ENCODE measurements around the gene YAF2.

Gene YAF2

GRCh38 chr12:42128327-42128726, 109.7 kb downstream of the YAF2 start:
- Mint-ChIP-seq H3K36me3 (ENCODE audit: insufficient read depth) (no peaks in the 10 kb centered on the region), H3K4me3 (no peak overlapping the region), H3K27me3 (no peaks in the 10 kb centered on the region), H3K4me1 (peaks cover 13% of the 10 kb centered on the region), H3K9me3 (no peaks in the 10 kb centered on the region), H3K27ac (ENCODE audit: low read depth) (no peak overlapping the region)
- ATAC-seq (replicated peaks; ENCODE audit: extremely low read depth, poor library complexity, severe bottlenecking) (no peak), DNase-seq (ENCODE audit: low spot score in 2 of 2) (no peak)

GRCh38 chr12:42126963-42127362, 111.1 kb downstream of the YAF2 start:
- ATAC-seq (replicated peaks; ENCODE audit: extremely low read depth, poor library complexity, severe bottlenecking) (no peak), DNase-seq (ENCODE audit: low spot score in 2 of 2) (no peak)
- Mint-ChIP-seq H3K27me3 (no peaks in the 10 kb centered on the region), H3K9me3 (no peaks in the 10 kb centered on the region), H3K4me1 (peaks cover 7% of the 10 kb centered on the region), H3K4me3 (no peak overlapping the region), H3K36me3 (ENCODE audit: insufficient read depth) (no peaks in the 10 kb centered on the region), H3K27ac (ENCODE audit: low read depth) (no peak overlapping the region)

DNA sequence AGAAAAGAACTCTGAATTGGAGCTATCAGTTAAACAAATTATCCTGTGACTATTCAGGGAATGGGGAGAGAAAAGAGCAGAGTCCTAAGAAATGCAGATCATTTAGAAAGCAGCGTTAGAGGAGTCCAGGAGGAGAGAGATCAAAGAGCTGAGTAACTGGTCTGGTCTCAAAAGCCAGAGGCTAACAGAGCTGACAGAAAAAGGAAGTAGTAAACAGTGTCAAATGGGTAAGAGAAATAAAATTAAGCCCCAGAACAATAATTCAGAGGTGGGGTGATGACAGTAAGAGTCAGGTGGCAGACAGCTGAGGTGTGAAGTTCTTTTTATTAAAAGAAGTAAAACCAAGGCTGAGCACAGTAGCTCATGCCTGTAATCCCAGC, 112.7 kb downstream of the YAF2 start:
- H3K27me3 Mint-ChIP-seq, result no peaks in the 10 kb centered on the region
- peaks cover 7% of the 10 kb centered on the region for H3K4me1 Mint-ChIP-seq
- ATAC-seq (replicated peaks; ENCODE audit: extremely low read depth, poor library complexity, severe bottlenecking), result no peak

DNA sequence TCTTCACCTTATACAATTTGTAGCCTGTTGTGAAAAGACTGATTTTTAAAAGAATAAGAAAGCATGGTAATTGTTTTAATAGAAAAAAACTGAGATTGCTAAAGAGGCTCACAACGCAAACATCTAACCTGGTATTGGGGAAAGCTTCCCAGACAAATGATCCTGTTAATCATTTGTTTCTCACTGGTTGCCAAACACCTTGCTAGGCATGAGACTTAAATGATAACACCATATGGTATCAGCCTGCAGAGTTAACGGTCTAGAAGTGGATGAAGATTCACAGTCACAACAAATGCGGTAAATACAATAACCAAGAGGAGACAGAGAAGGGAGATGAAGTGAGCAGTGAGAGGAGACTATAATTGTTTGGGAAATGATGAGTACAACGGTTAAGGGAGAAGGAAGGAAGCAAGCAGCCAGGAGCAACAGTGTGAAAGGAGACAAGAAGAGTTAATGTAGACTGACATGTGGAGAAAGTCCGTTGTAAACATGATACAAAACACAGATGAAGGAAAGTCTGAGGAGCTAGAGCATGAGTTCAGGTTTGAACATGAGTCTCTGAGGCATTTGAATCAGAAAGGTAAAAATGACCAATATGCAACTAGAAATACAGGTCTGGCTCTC, 113.2 kb downstream of the YAF2 start:
- Mint-ChIP-seq H3K27ac (ENCODE audit: low read depth) (no peak overlapping the region), H3K9me3 (no peaks in the 10 kb centered on the region), H3K4me1 (peaks cover 7% of the 10 kb centered on the region), H3K4me3 (no peak overlapping the region), H3K27me3 (no peaks in the 10 kb centered on the region), H3K36me3 (ENCODE audit: insufficient read depth) (no peaks in the 10 kb centered on the region)
- DNase-seq (ENCODE audit: low spot score in 2 of 2) (no peak), ATAC-seq (replicated peaks; ENCODE audit: extremely low read depth, poor library complexity, severe bottlenecking) (no peak)

More for the DNA sequence above, 112.7 kb downstream of the YAF2 start:
- Mint-ChIP-seq H3K4me3 (no peak overlapping the region), H3K36me3 (ENCODE audit: insufficient read depth) (no peaks in the 10 kb centered on the region), H3K27ac (ENCODE audit: low read depth) (no peak overlapping the region), H3K9me3 (no peaks in the 10 kb centered on the region)
- DNase-seq (ENCODE audit: low spot score in 2 of 2), result no peak

DNA sequence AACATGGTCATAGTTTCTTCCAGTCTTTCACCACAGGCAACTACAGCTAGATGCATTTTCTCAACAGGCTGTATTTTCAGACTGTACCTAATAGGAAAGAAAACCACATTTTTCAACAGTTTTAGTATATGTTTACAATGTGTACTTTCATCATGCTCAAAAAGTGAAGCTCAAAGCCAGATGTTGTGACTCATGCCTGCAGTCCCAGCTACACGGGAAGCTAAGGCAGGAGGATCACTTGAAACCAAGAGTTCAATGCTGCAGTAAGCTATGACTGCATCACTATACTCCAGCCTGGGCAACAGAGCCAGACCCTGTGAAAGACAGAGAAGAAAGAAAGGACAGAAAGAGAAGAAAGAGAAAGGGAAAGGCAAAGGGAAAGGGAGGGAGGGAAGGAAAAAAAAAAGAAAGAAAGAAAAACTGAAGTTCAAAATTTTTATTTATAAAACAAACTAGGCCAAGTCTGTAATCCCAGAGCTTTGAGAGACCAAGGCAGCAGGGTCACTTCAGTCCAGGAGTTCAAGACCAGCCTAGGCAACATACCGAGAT, 118.9 kb downstream of the YAF2 start:
- Mint-ChIP-seq H3K36me3 (ENCODE audit: insufficient read depth) (peaks cover 4% of the 10 kb centered on the region), H3K9me3 (peaks cover 2% of the 10 kb centered on the region), H3K4me3 (no peak overlapping the region), H3K27me3 (no peaks in the 10 kb centered on the region), H3K27ac (ENCODE audit: low read depth) (no peak overlapping the region), H3K4me1 (peaks cover 3% of the 10 kb centered on the region)
- DNase-seq (ENCODE audit: low spot score in 2 of 2) (no peak), ATAC-seq (replicated peaks; ENCODE audit: extremely low read depth, poor library complexity, severe bottlenecking) (no peak)

DNA sequence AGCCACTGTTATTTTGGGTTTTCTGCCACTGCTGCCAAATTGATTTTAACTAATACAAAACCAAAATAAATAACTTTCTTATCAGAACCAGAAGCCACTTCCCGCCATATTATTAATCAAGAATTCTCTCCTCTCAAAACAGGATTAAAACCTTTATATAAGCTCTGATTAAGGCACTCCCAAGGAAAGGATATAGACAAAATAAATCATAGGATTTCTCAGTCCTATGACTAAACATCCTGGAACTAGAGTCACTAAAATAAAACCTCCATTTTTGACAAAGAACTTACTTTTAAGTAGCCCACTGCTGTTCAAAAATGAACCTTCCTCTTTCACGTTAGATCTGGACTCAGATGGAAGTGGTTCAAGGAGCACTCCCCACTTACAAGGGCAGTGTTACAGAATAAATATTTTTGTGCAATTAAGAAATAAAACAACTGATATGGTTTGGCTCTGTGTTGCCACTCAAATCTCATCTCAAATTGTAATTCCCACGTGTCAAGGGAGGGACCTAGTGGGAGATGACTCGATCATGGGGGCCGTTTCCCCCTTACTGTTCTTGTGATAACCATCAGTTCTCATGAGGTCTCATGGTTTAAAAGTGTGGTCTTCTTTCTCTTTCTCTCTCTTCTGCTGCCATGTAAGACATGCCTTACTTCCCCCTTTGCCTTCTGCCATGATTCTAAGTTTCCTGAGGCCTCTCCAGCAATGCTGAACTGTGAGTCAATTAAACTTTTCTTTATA, 119.7 kb downstream of the YAF2 start:
- H3K36me3 Mint-ChIP-seq (ENCODE audit: insufficient read depth), result peaks cover 6% of the 10 kb centered on the region
- H3K27me3 Mint-ChIP-seq, result no peaks in the 10 kb centered on the region
- no peak overlapping the region for H3K4me3 Mint-ChIP-seq
- peaks cover 8% of the 10 kb centered on the region for H3K4me1 Mint-ChIP-seq
- DNase-seq (ENCODE audit: low spot score in 2 of 2), result no peak
- no peak overlapping the region for H3K27ac Mint-ChIP-seq (ENCODE audit: low read depth)
- ATAC-seq (replicated peaks; ENCODE audit: extremely low read depth, poor library complexity, severe bottlenecking), result no peak
- H3K9me3 Mint-ChIP-seq, result peaks cover 6% of the 10 kb centered on the region

DNA sequence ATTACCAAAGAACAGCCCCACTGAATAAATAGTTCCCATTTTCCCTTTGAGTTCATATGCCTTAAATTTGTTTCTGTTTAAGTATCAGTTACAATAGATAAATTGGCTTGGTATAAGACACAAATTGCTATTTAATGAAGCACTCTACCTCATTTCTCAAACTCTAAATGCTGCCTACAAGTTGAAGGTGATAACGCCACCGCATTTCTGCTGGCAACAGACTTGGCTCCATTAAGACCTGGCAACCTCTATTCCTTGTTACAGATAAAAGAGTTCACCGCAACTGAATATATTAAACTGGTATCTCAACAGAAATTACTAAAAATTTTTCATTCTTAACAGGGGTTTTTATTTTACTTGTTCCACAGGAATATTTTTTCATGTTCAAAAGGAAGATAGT, 129.0 kb downstream of the YAF2 start:
- no peak overlapping the region for H3K4me3 Mint-ChIP-seq
- H3K9me3 Mint-ChIP-seq, result peaks cover 2% of the 10 kb centered on the region
- DNase-seq (ENCODE audit: low spot score in 2 of 2), result no peak
- H3K36me3 Mint-ChIP-seq (ENCODE audit: insufficient read depth), result peaks cover 12% of the 10 kb centered on the region
- no peak for ATAC-seq (replicated peaks; ENCODE audit: extremely low read depth, poor library complexity, severe bottlenecking)
- H3K27me3 Mint-ChIP-seq, result no peaks in the 10 kb centered on the region
- H3K4me1 Mint-ChIP-seq, result peaks cover 12% of the 10 kb centered on the region
- no peak overlapping the region for H3K27ac Mint-ChIP-seq (ENCODE audit: low read depth)

Measured in central memory CD8-positive, alpha-beta T cell (primary cell).